ENCODE results near the gene PCGF1. TPM values are rescaled to one million over a fixed set of nuclear protein-coding genes. Genes with fewer than 3 reads are reported as not detected.

The PCGF1 gene
- total RNA-seq, 1 donor from 2014 or later = 14.4 TPM

- no peak for DNase-seq (ENCODE audit: extremely low read depth, low read depth, low spot score)
These were observed 29.6 kb upstream of the PCGF1 start for GRCh38 chr2:74537140-74537539.

GRCh38 chr2:74536166-74536950, 28.9 kb upstream of the PCGF1 start:
- no peak for DNase-seq (ENCODE audit: extremely low read depth, low read depth, low spot score)

- DNase-seq (ENCODE audit: extremely low read depth, low read depth, low spot score) = no peak
These were observed 28.0 kb upstream of the PCGF1 start for GRCh38 chr2:74535440-74535965.

- DNase-seq (ENCODE audit: extremely low read depth, low read depth, low spot score) = no peak
These were observed 26.9 kb upstream of the PCGF1 start for GRCh38 chr2:74534411-74534810.

GRCh38 chr2:74533464-74533863, 26.0 kb upstream of the PCGF1 start:
- no peak for DNase-seq (ENCODE audit: extremely low read depth, low read depth, low spot score)

- DNase-seq (ENCODE audit: extremely low read depth, low read depth, low spot score) = no peak
These were observed 24.7 kb upstream of the PCGF1 start for GRCh38 chr2:74532222-74532621.

GRCh38 chr2:74531666-74532065, 24.2 kb upstream of the PCGF1 start:
- DNase-seq (ENCODE audit: extremely low read depth, low read depth, low spot score) = no peak

GRCh38 chr2:74530239-74531187, 23.0 kb upstream of the PCGF1 start:
- DNase-seq (ENCODE audit: extremely low read depth, low read depth, low spot score) = no peak

- DNase-seq (ENCODE audit: extremely low read depth, low read depth, low spot score) = peak; percentile 73
These were observed 22.1 kb upstream of the PCGF1 start, which contains the start of the genes AUP1 and HTRA2 for GRCh38 chr2:74529357-74530238. AUP1 (minus strand) TSS chr2:74529706; CDS start chr2:74529629, 77 bp downstream. HTRA2 (plus strand) TSS chr2:74529933; CDS start chr2:74530007, 74 bp downstream.

- DNase-seq (ENCODE audit: extremely low read depth, low read depth, low spot score) = no peak
These were observed 21.3 kb upstream of the PCGF1 start for GRCh38 chr2:74528600-74529356.

- no peak for DNase-seq (ENCODE audit: extremely low read depth, low read depth, low spot score)
These were observed 20.2 kb upstream of the PCGF1 start for GRCh38 chr2:74527741-74528140.

GRCh38 chr2:74526649-74527230, 19.2 kb upstream of the PCGF1 start:
- DNase-seq (ENCODE audit: extremely low read depth, low read depth, low spot score) = no peak

- no peak for DNase-seq (ENCODE audit: extremely low read depth, low read depth, low spot score)
These were observed 18.5 kb upstream of the PCGF1 start, which contains the start of gene DQX1 for GRCh38 chr2:74525717-74526648. DQX1 (minus strand) TSS chr2:74526231; CDS start chr2:74525729, 502 bp downstream.

GRCh38 chr2:74524955-74525716, 17.6 kb upstream of the PCGF1 start:
- DNase-seq (ENCODE audit: extremely low read depth, low read depth, low spot score) = no peak

- no peak for DNase-seq (ENCODE audit: extremely low read depth, low read depth, low spot score)
These were observed 16.5 kb upstream of the PCGF1 start for GRCh38 chr2:74524005-74524404.

GRCh38 chr2:74522516-74522915, 15.0 kb upstream of the PCGF1 start:
- DNase-seq (ENCODE audit: extremely low read depth, low read depth, low spot score) = no peak

- DNase-seq (ENCODE audit: extremely low read depth, low read depth, low spot score) = no peak
These were observed 9.2 kb upstream of the PCGF1 start for GRCh38 chr2:74516650-74517049.
